Measurements from ENCODE around the gene NAALADL2.

DNA sequence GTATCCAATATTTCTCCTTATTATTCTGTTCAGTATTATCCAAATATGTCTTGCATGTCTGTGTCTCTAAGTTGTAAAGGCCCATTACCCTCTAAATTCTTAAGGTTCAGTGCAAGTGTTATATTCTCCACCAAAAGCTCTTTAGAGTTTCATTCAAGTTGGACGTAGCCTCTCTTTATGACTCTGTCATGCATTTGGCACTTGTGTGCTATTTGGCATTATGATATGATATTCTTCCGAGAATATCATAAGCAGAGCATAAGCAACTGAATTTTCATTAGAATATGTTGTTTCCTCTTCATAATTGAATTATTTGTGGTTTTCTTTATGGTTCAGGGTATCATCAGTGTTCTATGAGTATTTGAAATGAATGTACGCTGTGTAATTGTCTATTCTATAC lies 594.2 kb downstream of the NAALADL2 start:
- TF ChIP-seq POLR2A (IDR thresholded peaks at IDR 0.05; ENCODE audit: low read length) = no peak
- TF ChIP-seq GATA1 (IDR thresholded peaks at IDR 0.05; ENCODE audit: low read depth, low read length) = no peak

Measured in erythroblast (primary cell).